ENCODE measurements around the gene CHID1. TPM values are rescaled to one million over a fixed set of nuclear protein-coding genes. Genes with fewer than 3 reads are reported as not detected.

The CHID1 gene
- total and polyA plus RNA-seq, 9 of the 15 experiments (the other 6 are each of a cell fraction or from before 2014, with no cell fraction given), result 15.1 to 108 (median 39.8) TPM

- ChIA-PET CTCF (ENCODE audit: low intra/inter-chr PET ratio) (no interaction called here), POLR2A (interaction anchor here (0.8 to 1.4 kb wide), 2 partner anchors 26 to 89 kb away, joined by 3 to 4 read pairs; no protein-coding TSS in a partner anchor)
- Histone ChIP-seq H3K9me1 (ENCODE audit: control insufficient read depth, insufficient read depth, low read length) (peaks cover 4% of the 10 kb centered on the region), H3K4me3 (no peak overlapping the region), H3K9ac (ENCODE audit: insufficient read depth in 1 of 2, low read depth in 2 of 2, low read length in 2 of 2) (no peak overlapping the region), H3K4me2 (ENCODE audit: insufficient read depth, low read length) (no peak overlapping the region), H3K27ac (ENCODE audit: extremely low read depth, low read depth, low read length) (no peak overlapping the region), H3K79me2 (ENCODE audit: control insufficient read depth, insufficient read depth, low read length) (peaks cover 39% of the 10 kb centered on the region), H3K4me1 (replicated peaks in 1 of 2; ENCODE audit: control insufficient read depth in 2 of 2, insufficient read depth in 2 of 2, low read length in 2 of 2) (peaks cover 8 to 34% of the 10 kb centered on the region in 2 experiments), H3K36me3 (ENCODE audit: control insufficient read depth, insufficient read depth, low read length) (peaks cover 17% of the 10 kb centered on the region; the same call in 1 of the 3 replicates), H3K9me3 (replicated peaks; ENCODE audit: control insufficient read depth, insufficient read depth, low read depth, low read length) (no peaks in the 10 kb centered on the region), H3K27me3 (ENCODE audit: control insufficient read depth in 2 of 2, insufficient read depth in 2 of 2, low read length in 2 of 2) (no peaks in the 10 kb centered on the region), H2AFZ (ENCODE audit: low read depth, low read length) (no peak overlapping the region), H4K20me1 (replicated peaks; ENCODE audit: control insufficient read depth, insufficient read depth, low read length) (peaks cover 2% of the 10 kb centered on the region; the same call in 1 of the 2 replicates)
- peak; percentile 61 for FAIRE-seq
- in situ Hi-C loops (cut with MboI) (no loop called here), intact Hi-C loops (cut with micrococcal nuclease) (no loop called here)
- ATAC-seq, result no peak
- WGBS (ENCODE audit: insufficient coverage, low coverage, missing lambda C conversion rate), result 77% methylated on average over 7 of the region's 7 CpGs
- TF ChIP-seq ZNF134 (CRISPR knock-in tag; conservative IDR thresholded peaks at IDR 0.05), result no peak
- TF ChIP-seq MYC (IDR thresholded peaks at IDR 0.05; ENCODE audit: low read depth, low read length), result no peak
- no peak for TF ChIP-seq MYC (CRISPR knock-in tag; IDR thresholded peaks at IDR 0.05; ENCODE audit: borderline replicate concordance, low read depth)
- TF ChIP-seq GABPA (tag; conservative IDR thresholded peaks at IDR 0.05; ENCODE audit: low read depth), result no peak
- TF ChIP-seq PHF21A (IDR thresholded peaks at IDR 0.05; ENCODE audit: borderline replicate concordance, low read depth), result no peak
- no peak for TF ChIP-seq FOXK1 (CRISPR knock-in tag; IDR thresholded peaks at IDR 0.05; ENCODE audit: borderline replicate concordance)
- TF ChIP-seq MYBL2 (IDR thresholded peaks at IDR 0.05; ENCODE audit: low read depth), result no peak
- no peak for TF ChIP-seq MYBL2 (CRISPR knock-in tag; IDR thresholded peaks at IDR 0.05; ENCODE audit: borderline replicate concordance)
- no peak for TF ChIP-seq HSF4 (CRISPR knock-in tag; IDR thresholded peaks at IDR 0.05; ENCODE audit: borderline replicate concordance)
- TF ChIP-seq ZBED1 (IDR thresholded peaks at IDR 0.05), result no peak
- no peak for TF ChIP-seq XRCC4 (IDR thresholded peaks at IDR 0.05; ENCODE audit: extremely low read depth, insufficient read depth, insufficient read length)
- no peak for TF ChIP-seq ZFP30 (CRISPR knock-in tag; IDR thresholded peaks at IDR 0.05; ENCODE audit: borderline replicate concordance)
- no peak for TF ChIP-seq RNF219 (CRISPR knock-in tag; IDR thresholded peaks at IDR 0.05)
- TSS peak; percentile 26 for BruUV-seq (replicated peaks)
- DNase-seq (ENCODE audit: extremely low read depth in 1 of 4, low spot score in 3 of 4), result no peak
Measured at GRCh38 chr11:927871-928270, 17.3 kb upstream of the CHID1 start.
